Coronary artery (tissue), 2 donors: ENCODE measurements around the gene PIAS1.

ENCODE experiments used
- DNase-seq: peaks from one replicate; pipeline ENCODE4 v3.0.0-alpha.2; 2017; ENCODE audit warnings: low spot score
- H3K27ac ChIP-seq, 2 donors: fragments of 200-600 bp; sonication (generic); one replicate each; pipeline ENCODE4 v1.5.1; 2016 to 2019
- H3K4me3 ChIP-seq: fragments of 200-600 bp; sonication (generic); 2 replicates; pipeline ENCODE4 v1.5.1; 2016; ENCODE audit warnings: mild to moderate bottlenecking, moderate library complexity
- TF ChIP-seq, protein P1 (sequence below): fragments of 200-600 bp; sonication (generic); IDR thresholded peaks from one replicate; pipeline ENCODE4 v1.5.1; 2019; ENCODE audit warnings: antibody characterized with exemption

PIAS1 gene

DNA sequence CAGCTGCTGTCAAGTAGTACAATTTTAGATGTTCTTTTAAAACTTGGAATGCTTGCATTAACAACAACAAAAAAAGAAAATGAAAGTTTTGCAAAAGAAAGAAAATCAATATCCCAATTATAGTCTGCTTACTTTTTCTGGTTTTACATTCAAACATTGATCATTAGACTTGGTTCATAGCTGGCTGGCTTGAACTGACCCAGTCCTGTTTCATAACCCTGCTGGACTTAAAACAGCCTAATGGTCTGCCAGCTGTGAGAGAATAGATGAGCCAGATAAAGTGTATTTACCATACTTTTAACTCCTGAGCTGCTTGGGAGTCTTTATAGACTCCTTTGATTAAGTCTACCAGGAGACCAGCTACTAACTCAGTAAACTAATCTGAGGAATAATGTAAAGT lies 59.2 kb downstream of the PIAS1 start:
- DNase-seq, result no peak
- TF ChIP-seq, protein P1, sequence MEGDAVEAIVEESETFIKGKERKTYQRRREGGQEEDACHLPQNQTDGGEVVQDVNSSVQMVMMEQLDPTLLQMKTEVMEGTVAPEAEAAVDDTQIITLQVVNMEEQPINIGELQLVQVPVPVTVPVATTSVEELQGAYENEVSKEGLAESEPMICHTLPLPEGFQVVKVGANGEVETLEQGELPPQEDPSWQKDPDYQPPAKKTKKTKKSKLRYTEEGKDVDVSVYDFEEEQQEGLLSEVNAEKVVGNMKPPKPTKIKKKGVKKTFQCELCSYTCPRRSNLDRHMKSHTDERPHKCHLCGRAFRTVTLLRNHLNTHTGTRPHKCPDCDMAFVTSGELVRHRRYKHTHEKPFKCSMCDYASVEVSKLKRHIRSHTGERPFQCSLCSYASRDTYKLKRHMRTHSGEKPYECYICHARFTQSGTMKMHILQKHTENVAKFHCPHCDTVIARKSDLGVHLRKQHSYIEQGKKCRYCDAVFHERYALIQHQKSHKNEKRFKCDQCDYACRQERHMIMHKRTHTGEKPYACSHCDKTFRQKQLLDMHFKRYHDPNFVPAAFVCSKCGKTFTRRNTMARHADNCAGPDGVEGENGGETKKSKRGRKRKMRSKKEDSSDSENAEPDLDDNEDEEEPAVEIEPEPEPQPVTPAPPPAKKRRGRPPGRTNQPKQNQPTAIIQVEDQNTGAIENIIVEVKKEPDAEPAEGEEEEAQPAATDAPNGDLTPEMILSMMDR, result no peak
- Histone ChIP-seq H3K4me3 (no peak overlapping the region), H3K27ac (no peak overlapping the region)

DNA sequence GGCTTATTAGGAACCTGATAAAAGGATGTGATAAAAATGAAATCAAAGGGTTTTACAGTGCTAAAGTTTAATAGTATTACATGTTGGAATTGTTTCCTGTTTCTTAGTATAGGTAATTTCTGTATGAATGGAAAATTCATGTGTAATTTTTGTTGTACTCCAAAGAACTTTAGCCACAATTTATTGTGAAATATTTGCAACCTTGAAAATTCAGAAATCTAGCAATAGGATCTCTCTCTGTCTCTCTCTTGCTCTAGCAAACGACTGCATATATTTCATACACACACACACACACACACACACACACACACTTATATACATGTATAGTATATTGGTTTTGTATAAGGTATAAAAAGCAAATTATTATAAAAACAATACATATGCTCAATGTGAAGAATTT lies 59.6 kb downstream of the PIAS1 start:
- Histone ChIP-seq H3K27ac (peak overlapping the region in 1 of 2 donors; percentile 49), H3K4me3 (peak overlapping the region; percentile 50)
- no peak for DNase-seq
- TF ChIP-seq, protein P1, result no peak

DNA sequence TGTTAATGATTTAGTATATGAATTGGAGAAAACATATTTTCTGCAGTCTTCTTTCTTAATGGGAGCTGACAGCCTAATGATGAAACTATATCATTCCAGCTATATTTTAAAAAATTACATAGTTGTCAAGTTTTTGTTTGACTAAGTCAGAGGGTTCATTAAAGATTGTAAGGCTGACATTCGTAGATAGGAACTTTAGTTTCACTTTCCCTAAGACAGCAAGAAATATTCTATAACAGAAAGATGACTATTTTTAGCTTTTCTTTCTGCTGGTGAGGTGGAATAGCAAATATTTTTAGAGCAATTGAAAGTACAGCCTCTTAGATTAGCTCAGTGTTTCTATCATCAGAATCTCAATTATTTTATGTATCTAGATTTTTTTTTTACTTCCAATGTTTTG lies 60.2 kb downstream of the PIAS1 start:
- peak overlapping the region in 1 of 2 donors; percentile 49 for H3K27ac ChIP-seq
- peak overlapping the region; percentile 50 for H3K4me3 ChIP-seq
- TF ChIP-seq, protein P1, result no peak
- no peak for DNase-seq

DNA sequence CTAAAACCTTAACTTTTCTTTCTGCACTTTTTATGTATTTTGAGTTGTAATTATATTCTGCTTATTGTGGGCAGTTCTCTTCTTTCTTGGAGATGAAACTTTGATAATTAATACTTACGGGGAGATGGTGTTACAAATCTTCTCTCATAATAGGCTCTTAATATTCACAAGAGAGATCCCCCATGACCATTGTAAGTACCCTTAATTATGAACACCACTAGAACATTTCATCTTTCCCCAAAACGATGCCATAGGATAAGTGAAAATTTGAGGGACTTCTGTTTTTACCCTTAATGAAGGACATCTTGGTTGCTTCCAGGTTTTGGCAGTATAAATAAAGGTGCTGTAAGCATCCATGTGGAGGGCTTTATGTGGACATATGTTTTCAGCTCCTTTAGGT lies 60.7 kb downstream of the PIAS1 start:
- TF ChIP-seq, protein P1, result no peak
- Histone ChIP-seq H3K4me3 (peak overlapping the region; percentile 50), H3K27ac (peak overlapping the region in 1 of 2 donors; percentile 49)
- no peak for DNase-seq

DNA sequence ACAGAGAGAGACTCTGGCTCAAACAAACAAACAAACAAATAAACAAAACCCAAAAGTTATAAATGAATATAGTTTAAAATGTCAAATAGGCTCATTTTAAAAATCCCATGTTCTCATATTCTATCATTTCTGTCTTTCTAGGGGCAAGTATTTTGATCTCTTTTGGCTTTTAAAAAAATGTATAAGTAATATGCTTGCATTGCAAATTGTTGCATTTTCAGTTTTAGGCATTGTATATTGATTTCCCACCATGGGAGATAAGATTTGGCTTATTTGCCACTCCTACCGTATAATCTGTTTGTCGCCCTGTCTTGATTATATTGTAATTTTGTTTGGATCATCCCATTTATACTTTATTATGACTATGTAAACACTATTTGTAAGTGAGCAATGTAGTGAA lies 70.6 kb downstream of the PIAS1 start:
- TF ChIP-seq, protein P1, result no peak
- Histone ChIP-seq H3K4me3 (no peak overlapping the region), H3K27ac (no peak overlapping the region)
- no peak for DNase-seq

DNA sequence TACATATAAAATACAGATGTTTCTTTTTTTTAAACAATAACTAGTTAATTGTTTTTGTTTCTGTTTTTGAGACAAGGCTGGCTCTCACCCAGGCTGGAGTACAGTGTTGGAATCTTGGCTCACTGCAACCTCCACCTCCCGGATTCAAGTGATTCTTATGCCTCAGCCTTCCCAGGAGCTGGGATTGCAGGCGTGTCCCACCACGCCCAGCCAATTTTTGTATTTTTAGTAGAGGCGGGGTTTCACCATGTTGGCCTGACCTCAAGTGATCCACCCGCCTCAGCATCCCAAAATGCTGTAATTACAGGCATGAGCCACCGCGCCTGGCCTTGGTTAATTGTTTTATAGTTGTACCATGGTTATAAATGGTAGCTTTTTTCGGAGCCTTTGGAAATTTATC lies 72.3 kb downstream of the PIAS1 start:
- Histone ChIP-seq H3K4me3 (no peak overlapping the region), H3K27ac (no peak overlapping the region)
- no peak for DNase-seq
- TF ChIP-seq, protein P1, result no peak

DNA sequence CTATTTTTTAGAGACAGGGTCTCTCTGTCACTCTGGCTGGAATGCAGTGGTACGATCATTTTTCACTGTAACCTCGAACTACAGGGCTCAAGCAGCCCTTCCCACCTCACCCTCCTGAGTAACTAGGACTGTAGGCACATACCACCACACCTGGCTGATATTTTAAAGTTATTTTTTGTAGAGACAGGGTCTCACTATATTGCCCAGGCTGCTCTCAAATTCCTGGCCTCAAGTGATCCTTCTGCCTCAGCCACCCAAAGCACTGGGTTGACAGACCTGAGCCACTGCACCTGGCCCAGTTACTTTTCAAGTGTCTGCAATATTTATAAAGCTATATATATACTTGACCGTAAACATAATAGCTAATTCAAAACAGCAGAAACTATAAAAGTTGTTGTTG lies 75.0 kb downstream of the PIAS1 start:
- TF ChIP-seq, protein P1, result no peak
- Histone ChIP-seq H3K4me3 (no peak overlapping the region), H3K27ac (no peak overlapping the region)
- DNase-seq, result no peak
